Occipital lobe (tissue), 3 donors: ENCODE results near the gene GOLGA8S. TPM values are rescaled to one million over a fixed set of nuclear protein-coding genes. Genes with fewer than 3 reads are reported as not detected.
"Not testable (repeated sequence)": the region's sequence is repeated elsewhere in the genome, so short reads cannot be mapped to it uniquely, and the experiment has no call there.

Source experiments
- DNase-seq: peaks from one replicate; lab custom pipeline; 2025; lab: John Stamatoyannopoulos, UW
- small RNA-seq: library from RNA; depleted of rRNA; stranded (forward); fragments of <200 nt; gene quantifications from one replicate; pipeline ENCODE3, GENCODE V24; 2014
- total RNA-seq: library from RNA; depleted of rRNA; stranded (reverse); fragments of >200 nt; gene quantifications from one replicate; pipeline ENCODE4 v1.2.3, GENCODE V29; 2014

Gene GOLGA8S
- total RNA-seq, 1 donor from 2014 or later, result not detected

GRCh38 chr15:23397779-23398178 lies 43.2 kb downstream of the GOLGA8S start:
- DNase-seq, result no peak

- not testable (repeated sequence) for DNase-seq
Measured at GRCh38 chr15:23398357-23398756, 43.8 kb downstream of the GOLGA8S start.

- DNase-seq, result not testable (repeated sequence)
Measured at GRCh38 chr15:23399207-23399606, 44.7 kb downstream of the GOLGA8S start.

- DNase-seq, result no peak
Measured at GRCh38 chr15:23401627-23402026, 47.1 kb downstream of the GOLGA8S start.

DNA sequence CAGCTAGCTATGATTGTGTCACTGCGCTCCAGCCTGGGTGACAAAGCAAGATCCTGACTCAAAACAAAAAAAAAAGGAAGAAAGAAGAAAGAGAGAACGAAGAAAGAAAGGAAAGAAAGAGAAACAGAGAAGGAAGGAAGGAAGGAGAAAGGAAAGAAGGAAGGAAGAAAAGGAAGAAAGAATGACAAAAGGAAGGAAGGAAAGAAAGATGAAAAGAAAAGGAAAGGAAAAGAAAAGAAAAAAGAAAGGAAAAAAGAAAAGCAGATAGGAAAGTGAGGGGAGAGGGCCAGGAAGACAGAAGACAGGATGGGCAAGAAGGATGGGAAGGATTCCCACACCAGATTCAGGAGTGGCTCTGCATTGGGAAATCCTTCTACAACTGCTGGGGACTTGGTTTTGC lies 47.6 kb downstream of the GOLGA8S start:
- DNase-seq, result no peak

- no peak for DNase-seq
Measured at GRCh38 chr15:23402544-23402943, 48.0 kb downstream of the GOLGA8S start.

DNA sequence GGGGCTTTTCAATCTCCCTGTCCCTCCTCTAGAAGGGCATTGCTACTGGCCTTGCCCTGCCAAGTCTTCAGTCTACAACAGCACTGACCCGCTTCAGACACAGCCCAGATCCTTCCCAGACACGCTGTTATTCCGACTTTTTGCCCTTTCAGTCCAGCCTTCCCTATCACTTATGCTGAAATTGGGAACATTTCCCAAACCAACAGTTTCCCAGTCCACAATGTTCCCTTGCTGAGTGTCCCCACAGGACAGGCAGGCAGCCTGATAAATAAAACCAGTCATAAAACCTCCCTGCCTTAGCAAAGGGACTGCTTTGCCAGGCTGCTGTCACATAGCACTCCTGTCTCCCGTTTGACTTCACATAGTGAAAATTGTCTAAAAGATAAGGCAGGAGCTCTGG lies 49.0 kb downstream of the GOLGA8S start:
- DNase-seq, result no peak

GRCh38 chr15:23411841-23412240 lies 57.3 kb downstream of the GOLGA8S start:
- DNase-seq, result no peak

DNA sequence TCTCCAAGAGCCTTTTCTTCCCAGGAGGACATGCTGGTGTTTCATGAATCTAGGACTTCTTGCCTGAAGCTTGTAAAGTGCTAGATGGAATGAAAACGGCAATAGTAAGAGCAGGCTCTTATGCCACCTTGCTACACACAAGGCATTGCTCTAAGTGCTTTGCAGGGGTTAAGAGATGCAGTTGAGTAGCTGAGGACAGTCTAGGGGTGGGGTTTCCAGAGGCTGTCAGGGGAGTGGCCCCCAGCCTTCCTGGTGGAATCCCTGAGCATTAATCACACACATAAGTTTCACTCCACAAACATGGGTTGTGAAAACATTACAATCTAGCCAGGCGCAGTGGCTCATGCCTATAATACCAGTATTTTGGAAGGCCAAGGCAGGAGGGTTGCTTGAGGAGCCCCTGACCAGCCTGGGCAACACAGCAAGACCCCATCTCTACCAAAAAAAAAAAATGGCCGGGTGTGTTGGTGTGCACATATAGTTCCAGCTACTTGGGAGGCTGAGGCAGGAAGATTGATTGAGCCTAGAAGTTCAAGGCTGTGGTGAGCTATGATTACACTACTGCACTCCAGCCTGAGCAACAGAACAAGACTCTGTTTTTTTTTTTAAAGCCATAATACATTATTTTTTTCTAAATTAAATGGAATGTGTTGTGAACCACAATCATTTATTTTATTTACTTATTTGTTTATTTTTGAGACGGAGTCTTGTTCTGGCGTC lies 58.5 kb downstream of the GOLGA8S start:
- not testable (repeated sequence) for DNase-seq

Small RNA genes within 50 kb of the gene (small RNA-seq; reads per million reads assigned to genes)
- gene RN7SL536P, result not detected

Other genes starting within 250 kb of the GOLGA8S start
- not detected for gene GOLGA6L1, start 217.9 kb upstream of the GOLGA8S start, total RNA-seq
- not detected for gene GOLGA6L26, start 20.6 kb upstream of the GOLGA8S start, total RNA-seq
- not detected for gene GOLGA6L2, start 92.5 kb downstream of the GOLGA8S start, total RNA-seq
- gene MKRN3, start 210.9 kb downstream of the GOLGA8S start, total RNA-seq, result 25.7 TPM